Activated naive CD4-positive, alpha-beta T cell treated with anti-CD3 and anti-CD28 coated beads, Interleukin-2, amount 50 U/mL, for 16 hours (primary cell): ENCODE results near the gene RBM28.
A peak's percentile ranks its signal among the peaks of the same experiment; 100 is the strongest.

Source experiments
- DNase-seq: peaks from one replicate; pipeline ENCODE4 v3.0.0-alpha.2; 2020

Gene RBM28, protein sequence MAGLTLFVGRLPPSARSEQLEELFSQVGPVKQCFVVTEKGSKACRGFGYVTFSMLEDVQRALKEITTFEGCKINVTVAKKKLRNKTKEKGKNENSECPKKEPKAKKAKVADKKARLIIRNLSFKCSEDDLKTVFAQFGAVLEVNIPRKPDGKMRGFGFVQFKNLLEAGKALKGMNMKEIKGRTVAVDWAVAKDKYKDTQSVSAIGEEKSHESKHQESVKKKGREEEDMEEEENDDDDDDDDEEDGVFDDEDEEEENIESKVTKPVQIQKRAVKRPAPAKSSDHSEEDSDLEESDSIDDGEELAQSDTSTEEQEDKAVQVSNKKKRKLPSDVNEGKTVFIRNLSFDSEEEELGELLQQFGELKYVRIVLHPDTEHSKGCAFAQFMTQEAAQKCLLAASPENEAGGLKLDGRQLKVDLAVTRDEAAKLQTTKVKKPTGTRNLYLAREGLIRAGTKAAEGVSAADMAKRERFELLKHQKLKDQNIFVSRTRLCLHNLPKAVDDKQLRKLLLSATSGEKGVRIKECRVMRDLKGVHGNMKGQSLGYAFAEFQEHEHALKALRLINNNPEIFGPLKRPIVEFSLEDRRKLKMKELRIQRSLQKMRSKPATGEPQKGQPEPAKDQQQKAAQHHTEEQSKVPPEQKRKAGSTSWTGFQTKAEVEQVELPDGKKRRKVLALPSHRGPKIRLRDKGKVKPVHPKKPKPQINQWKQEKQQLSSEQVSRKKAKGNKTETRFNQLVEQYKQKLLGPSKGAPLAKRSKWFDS

DNA sequence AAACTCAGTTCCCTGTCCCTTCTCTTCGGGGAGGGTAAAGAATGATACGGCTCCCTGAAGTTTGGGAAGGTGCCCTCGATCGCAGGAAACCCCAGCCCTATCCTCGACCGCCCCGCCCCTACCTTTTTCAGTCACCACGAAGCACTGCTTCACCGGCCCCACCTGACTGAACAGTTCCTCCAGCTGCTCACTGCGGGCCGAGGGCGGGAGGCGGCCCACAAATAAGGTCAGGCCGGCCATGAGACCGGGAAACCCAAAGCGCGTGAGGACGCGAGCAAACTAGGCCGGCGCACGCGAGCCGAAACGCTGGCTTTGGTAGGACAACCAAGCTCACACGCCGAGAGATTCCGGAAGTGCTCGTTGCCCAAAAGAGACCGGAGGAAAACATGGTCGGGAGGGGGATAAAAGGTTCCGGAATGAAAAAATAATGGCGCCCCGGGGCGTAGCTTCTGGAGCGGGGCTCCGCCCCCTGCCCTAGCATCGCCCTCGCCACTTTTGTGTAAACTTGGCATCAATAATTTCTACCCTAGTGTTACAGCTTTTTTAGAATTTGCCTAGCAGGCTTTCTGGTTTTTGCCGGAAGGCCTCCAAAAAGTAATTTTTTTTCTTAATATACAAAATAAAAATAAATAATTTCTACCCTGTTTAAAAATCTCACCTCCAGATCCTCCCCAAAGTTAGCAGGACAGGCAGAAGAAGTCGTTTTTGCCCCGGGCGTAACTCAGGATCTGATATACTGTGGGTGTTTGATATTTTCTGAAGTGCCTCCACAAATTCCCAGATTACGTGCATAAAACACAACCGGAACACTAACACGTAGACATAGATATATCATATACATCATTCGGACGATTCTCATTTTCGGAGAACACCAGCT is at the start of gene RBM28:
TSS of gene RBM28 (minus strand) at position 355 of the 877 bp plus-strand sequence. CDS start at position 240, 115 bp downstream.
- DNase-seq: peak; percentile 83

DNA sequence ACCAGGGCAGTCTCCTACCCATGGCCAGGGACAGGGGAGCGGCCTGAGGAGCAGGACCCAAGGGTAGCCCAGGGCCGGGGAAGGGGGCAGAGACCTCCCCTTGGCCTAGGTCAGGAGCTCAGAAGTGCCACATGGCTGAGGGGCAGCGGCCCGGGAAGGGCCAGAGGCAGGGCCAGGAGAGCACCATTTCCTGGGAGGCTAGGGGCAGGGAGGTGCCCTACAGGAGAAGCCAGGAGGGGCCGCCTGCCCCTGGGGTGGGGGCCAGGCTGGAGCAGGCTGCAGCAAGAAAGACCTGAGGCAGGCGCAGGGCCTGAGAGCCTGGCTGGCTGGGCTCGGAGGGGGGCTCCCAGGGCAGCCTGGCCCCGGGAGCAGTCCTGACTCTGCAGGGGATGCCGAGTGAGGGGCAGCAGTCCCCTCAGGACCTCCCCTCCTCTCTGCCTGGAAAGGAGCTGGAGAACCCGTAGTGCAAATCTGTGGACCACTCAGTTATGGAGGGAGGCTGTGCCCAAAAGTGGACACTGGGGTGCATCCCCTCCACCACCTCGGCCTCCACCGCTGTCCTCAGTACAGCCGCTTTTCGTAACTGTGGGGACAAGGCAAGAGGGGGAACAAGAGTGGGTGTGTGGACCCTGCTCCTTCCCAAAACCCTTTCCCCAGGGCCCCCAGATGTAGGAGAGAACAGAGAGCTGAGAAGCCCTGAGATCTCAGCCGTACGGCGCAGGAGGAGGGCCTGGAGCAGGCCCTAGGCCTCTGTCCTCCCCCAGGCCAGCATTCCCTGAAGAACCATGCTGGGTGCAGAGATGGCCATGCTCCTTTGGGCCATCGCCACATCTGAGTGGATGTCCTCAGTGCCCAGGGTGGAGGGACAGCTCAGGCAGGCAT is 49.0 kb upstream of the RBM28 start:
- DNase-seq: no peak

DNA sequence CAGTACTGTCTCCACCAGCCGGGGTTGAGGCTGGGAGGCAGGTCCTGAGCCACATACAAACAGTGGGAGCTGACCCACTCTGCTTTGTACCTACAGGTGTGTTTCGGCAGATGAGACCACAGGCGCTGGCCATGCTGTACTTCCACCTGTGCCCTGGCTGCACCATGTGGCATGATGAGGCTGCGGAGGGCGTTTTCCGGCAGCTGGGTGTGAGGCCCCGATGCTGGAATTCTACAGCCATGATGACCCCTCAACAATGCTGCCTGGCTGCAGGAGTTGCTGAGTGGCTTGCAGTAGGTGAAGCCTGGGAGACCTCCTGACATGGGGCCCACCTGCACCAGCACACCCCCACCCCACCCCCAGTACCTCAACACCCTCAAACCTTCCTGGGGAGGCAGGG is 48.1 kb upstream of the RBM28 start:
- no peak for DNase-seq

DNA sequence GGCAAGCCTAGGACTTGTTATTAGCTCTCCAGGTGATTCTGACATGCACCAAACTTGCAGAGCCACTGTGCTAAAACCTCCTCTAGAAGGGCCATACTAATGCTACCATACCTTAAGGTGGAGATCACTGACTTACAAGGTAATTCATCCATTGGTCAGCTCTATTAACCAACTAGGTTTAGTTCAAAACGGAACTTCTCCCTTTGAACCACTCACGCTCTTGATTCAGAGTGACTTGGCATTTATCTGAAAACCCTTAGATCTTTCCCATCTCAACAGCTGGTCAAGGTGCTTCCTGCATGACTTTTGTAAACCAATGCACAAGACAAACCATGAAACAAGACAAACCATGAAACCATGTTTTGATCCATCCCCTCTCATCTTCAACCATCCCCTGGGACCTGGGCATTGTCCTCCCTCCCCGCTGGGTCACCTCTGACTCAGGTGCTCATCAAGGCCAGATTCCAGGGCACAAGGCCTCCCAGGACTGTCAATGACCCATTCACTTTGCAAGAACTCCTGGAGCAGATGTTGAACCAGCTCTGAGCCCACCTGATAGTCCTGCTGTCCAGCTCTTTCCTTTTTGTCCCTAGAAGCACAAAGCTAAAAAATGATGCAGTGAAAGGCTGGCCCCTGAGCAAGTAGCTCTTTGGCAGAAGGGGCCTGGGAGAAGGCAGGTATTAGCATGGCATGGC is 47.3 kb upstream of the RBM28 start:
- no peak for DNase-seq

DNA sequence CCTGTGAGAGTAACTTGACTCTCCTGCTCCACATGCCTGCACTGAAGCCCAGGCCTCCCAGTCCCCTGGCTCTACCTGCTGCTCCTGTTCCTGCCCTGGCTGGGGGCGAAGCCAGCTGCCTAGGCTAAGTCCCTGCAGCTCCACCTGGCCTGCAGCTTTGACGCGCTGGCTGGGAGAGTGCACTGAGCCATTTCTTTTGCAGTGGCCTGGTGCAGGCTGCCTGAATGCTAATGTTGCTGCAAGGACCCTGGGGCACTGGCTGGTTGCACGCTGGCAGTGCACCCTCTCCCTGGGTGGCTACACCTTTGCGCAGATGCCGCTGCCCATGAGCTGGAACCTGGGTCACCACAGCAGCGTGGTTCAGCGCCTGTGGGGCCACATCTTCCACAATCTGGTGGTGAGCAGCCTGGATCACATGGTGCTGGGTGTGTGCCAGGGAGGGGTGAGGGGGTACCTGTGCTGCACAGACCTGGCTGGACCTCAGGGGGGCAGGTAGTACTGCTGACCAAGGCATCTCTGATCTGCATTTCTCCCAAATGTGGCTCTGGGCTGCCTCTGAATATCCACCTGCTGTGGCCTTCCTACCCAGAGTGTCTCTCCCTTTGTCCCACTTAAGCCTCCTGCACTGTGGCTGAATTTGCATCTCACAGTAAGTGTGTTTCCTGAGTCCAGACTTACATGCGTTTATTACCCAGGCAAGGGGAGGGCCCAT is 46.1 kb upstream of the RBM28 start:
- DNase-seq: no peak

DNA sequence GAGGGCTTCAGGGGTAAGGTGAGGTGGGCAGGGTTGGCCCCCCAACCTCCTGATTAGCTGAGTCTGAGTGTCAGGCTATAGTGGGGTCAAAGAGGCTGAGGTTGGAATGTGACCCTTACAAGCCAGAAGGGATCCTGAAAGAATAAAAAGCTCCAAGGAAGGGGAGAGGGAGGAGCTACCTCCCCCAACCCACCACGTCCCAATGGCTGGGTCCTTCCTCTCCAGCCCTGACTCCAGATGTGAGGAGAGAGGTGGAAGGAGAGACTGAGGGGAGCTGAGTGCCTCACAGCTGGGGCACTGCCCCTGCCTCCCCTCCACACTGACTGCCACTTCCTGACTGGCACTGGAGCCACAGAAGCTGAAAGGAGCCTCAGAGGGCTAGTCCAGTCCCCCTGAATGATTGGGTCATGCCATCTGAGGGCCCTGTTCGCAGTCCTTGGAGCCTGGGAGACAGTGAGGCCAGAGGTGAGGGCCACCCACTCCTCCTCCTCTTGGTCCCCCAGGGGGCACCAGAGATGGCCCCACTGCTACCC is 45.4 kb upstream of the RBM28 start:
- no peak for DNase-seq

DNA sequence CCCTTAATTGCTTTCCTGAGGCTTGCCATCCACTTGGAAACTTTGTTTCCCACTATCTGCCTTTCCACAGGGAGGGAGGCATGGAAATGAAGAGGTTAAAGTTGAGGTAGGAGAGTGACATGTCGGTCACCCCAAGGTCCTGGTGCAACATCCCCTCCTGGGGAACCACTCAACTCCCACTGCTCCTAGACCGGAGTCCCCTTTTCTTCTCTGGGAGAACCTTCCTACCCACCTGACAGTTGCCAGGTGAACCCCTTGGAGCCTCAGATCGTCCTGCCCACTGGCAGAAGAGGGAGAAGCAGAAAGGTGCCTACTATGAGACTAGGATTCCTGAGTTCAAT is 44.4 kb upstream of the RBM28 start:
- no peak for DNase-seq

DNA sequence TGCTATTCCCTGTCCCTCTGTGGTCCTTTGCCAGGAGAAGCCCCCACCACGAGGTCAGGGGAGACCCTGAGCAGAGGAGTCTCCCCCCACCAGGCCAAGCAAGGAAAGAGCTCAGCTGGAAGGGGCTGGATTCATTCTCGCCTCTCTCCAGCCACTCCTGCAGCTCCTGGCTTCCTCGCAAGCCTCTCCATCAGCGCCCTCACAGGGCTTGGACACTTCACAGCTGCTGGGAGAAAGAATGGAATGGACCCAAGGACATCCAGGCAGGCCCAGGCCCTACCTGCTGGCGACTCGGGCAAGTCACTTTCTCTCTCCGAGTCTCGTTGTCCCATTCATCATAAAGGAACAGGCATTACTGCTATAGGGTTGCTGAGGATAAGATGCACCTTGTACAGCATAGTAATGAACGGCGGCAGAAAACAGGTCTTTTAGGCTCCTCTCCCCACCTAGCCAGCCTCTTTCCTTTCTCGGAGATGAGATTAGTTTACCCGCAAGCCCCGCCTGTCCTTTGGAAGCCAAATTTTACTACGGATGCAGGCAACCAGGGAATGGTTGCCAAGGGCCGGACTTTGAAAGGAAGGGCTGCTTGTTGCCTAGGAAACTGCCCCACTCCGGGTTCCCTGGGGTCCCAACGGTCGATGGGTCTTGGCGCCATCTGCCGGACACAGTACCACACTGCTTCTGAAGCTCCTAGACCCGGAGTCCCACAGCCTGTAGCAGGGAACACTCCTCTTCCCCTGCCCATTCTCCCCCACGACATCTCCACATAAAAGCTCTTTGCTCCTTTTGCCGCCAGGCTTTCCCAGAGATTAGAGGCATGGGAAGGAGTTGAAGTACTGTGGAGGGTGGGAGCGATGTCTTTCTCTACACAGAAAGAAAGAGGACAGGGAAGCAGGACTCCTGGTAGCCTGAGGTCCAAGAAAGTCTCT is 43.8 kb upstream of the RBM28 start:
- peak; percentile 72 for DNase-seq

DNA sequence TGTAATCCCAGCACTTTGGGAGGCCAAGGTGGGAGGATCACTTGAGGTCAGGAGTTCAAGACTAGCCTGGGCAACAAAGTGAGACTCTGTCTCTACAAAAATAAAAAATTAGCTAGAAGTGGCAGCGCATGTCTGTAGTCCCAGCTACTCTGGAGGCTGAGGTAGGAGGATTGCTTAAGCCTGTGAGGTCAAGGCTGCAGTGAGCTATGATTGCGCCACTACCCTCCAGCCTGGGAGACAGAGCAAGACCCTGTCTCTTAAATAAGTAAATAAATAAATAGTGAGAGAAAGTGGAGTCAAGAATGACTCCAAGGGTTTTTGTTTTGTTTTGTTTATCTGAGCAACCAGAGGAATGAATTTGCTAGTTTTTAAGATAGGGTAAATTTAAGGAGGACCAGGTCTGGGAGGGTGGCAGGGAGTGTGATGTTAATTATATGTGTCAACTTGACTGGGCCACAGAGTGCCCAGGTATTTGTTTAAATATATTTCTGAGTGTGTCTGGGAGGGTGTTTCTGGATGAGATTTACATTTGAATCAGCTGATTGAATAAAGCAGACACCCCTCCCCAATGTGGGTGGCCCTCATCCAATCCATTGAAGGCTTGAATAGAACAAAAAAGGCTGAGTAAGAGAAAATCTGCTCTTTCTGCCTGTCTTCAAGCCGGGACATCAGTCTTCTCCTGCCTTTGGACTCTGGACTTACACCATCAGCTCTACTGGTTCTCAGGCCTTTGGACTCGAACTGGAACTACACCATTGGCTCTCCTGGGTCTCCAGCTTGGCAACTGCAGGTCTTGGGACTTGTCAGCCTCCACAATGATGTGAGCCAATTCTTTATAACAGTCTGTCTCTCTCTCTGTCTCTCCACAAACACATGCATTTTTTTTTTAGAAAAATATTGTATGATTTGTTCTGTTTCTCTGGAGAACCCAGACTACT is 42.5 kb upstream of the RBM28 start:
- no peak for DNase-seq

DNA sequence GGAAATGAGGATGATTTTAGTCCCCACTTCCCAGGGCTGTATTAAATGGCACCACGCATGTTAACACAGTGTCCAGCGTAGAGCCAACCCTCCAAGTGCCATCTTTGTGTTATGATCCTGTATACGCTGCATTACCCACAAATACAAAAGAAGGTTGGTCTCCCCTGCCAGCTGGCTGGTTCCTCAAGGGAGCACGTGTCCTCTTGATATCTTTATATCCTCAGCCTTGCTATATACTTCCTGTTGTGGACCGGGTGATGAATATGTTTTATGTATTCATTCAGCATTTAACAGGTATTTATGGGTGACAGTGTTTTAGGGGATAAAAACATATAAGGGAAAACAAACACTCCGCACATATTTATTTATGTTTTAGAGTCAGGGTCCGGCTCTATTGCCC is 41.0 kb upstream of the RBM28 start:
- no peak for DNase-seq

DNA sequence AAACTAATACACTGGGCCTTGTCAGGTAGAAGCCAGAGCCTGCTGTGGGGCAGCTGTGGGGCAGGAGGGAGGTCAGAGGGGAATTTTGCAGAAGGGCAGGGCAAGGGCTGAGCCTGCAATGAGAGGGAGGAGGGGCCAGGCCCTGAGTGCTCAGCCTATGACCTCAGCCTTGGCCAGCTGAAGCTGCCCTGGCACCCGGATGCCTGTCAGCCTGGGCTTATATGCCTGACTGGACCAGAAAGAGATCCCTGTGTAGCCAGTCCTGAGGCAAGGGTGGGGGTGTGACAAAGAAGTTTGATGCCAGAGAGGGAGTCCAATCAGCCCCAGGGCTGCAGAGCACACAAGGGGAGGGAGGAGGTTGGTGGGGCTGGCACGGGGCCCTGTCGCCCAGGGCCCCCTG is 40.1 kb upstream of the RBM28 start:
- no peak for DNase-seq

DNA sequence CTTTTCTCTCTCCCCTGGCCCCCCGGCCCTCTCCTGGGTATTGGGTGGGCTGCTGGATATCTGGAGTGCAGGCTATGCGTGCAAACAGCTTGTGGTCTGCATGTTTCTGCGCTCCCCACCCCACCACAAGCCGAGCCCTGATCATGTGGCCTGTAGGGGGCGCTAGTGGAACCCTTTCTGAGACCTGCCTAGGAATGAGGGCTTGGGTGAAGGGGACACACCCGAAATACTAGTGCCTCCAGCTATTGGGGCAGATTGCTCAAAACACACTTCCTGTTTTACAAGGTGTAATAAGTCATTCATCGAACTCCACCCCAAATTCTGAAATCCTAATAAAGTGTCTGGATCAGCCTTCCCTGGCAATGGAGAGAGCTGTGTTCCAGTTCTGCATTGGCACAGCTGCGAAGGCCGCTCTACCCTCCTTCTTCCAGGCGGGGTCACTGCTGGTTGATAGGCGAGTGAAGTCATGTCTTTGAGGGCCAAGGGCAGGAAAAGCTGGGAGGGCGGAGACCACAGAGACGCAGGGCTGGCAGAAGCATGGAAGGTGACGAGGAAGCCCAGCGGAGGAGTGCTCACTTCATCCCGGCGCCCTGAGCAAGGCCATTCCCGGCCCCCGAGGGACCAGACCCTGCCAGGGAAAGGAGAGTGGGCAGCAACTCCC is 37.6 kb upstream of the RBM28 start:
- no peak for DNase-seq

DNA sequence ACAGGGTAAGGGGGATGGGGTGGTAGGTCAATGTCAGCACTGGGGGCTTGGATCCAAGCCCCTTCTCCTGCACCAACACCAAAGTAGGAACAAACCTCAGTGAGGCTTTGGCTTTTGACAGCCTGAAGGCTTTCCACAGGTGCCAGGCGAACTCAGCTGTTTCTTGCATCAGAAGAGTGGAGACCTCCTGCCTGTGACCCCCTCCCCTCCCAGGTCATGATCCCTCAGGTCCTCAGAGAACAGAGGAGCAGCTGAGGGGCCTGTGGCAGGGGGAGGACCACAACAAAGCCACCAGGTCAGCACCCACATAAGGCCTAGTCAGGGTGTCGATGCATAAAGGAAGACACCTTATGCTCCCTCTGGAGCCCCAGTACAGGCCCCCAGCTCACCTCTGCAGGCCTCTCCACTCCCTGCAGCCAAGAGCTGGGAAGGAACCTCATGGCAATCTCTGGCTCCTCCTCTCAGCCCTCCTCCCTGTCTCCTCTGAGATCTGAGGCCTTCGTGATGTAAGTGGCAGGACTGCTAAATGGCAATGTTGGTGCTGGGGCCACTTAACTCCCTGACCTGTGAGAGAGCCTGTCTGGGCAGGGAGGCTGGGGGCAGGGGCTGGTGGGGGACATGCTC is 36.9 kb upstream of the RBM28 start:
- DNase-seq: no peak

DNA sequence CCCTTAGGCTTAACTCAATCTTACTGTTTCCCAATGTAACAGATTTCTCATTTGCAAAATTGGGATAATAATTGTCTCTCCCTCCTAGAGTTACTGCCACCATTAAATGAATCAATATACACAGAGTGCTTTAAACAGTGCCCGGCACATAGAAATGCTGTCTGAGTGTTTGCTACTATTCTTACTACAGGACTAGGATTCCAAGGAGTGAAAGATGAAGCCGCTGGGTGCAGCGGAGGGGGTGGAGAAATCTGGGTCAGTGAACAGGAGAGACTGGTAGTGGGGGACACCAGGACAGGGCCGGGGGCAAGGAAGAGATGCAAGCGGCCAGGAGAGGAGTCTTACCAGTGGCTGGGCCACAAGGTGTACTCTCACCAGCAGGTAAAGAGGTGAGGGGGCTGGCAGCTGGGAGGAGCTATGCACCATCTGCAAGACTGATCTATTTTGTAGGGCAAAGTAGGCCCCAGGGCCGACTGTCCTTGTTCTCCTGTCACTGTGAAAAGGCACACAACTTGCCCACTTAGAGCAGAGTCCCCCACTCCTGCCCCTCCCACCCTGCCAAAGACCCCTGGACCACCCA is 36.3 kb upstream of the RBM28 start:
- DNase-seq: no peak

DNA sequence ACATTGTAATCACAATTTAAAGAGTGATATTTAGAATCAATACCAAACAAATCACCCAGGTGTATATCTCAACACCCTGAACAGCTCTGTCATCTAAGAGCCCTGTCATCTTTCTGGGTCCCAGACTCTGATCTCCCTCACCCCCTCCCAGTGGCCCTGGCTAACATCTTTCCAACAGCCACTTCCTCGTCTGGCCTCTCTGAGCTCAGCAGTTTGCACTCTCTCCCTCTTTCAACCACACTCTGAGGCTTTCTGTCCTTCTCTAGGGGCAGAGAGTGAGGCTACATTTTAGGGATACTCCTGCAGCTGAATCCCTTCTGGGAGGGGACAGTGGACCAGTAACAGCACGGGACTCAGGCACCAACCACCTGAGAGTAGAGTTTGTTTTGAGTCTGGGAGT is 34.9 kb upstream of the RBM28 start:
- DNase-seq: no peak

DNA sequence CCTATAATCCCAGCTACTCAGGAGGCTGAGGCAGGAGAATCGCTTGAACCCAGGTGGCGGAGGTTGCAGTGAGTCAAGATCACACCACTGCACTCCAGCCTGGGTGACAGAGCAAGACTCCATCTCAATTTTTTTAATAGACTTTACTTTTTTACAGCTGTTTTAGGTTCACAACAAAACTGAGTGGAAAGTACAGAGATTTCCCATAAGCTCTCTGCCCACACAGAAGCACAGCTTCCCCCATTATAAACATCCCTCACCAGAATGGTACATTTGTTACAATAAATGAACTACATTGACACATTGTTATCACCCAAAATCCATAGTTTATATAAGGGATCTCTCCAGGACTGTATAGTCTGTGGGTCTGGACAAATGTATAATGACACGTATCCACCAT is 32.4 kb upstream of the RBM28 start:
- DNase-seq: no peak

DNA sequence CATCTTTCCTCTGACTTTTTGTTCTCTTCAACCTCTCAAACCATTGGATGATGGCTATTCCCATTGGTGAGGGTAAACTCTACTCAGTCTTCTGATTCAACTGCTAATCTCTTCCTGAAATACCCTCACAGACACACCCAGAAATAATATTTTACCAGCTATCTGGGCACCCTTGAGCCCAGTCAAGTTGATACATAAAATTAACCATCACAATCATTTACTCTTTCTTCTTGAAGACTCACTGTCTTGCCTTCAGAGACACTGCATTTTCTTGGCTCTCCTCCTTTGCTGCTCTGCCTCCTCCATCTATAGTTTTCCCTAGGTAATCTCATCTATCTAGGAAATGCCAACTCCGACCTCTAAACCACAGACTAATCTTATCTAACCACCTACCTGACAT is 30.3 kb upstream of the RBM28 start:
- DNase-seq: no peak
